CD14-positive monocyte (primary cell): ENCODE data around the gene CCDC9B. TPM values are rescaled to one million over a fixed set of nuclear protein-coding genes. Genes with fewer than 3 reads are reported as not detected.

Source experiments
- DNase-seq, 3 donors: peaks; one replicate each; pipeline ENCODE4 v3.0.0-alpha.2; 2011 to 2022
- H2AFZ ChIP-seq: 2 replicates; pipeline ENCODE4 v1.6.0; 2012; ENCODE audit warnings: mild to moderate bottlenecking, low read depth, low read length, inconsistent platforms; ENCODE audit not compliant: insufficient read depth, poor library complexity, severe bottlenecking
- H3K27ac ChIP-seq, 2 donors: 1 replicate in 1 of 2; 2 replicates in 1 of 2; pipeline ENCODE4 v1.5.1; 2012 to 2013; ENCODE audit warnings: low read length in 2 of 2, control low read depth in 1 of 2, inconsistent platforms in 1 of 2, low read depth in 1 of 2, mild to moderate bottlenecking in 1 of 2
- H3K27me3 ChIP-seq, 2 donors: one replicate each; pipeline versions ENCODE4 v1.6.0 to v1.6.1; 2011 to 2013; ENCODE audit warnings: low read length in 2 of 2; ENCODE audit not compliant: control insufficient read depth in 2 of 2, insufficient read depth in 2 of 2
- H3K36me3 ChIP-seq, 2 donors: replicated peaks in 1 of 2; 1 replicate in 1 of 2; 2 replicates in 1 of 2; pipeline versions ENCODE4 v1.5.1 to v1.6.1; 2012 to 2013; ENCODE audit warnings: low read length in 2 of 2, control low read depth in 1 of 2, inconsistent platforms in 1 of 2, mild to moderate bottlenecking in 1 of 2; ENCODE audit not compliant: insufficient read depth in 2 of 2, control insufficient read depth in 1 of 2
- H3K4me1 ChIP-seq, 2 donors: 1 replicate in 1 of 2; 2 replicates in 1 of 2; pipeline versions ENCODE4 v1.5.1 to v1.6.1; 2012 to 2013; ENCODE audit warnings: low read length in 2 of 2, control low read depth in 1 of 2, inconsistent platforms in 1 of 2, mild to moderate bottlenecking in 1 of 2, moderate library complexity in 1 of 2; ENCODE audit not compliant: insufficient read depth in 2 of 2, control insufficient read depth in 1 of 2
- H3K4me2 ChIP-seq: replicated peaks from 2 replicates; pipeline ENCODE3; 2012; ENCODE audit warnings: low read length, moderate library complexity, mild to moderate bottlenecking; ENCODE audit not compliant: poor library complexity, severe bottlenecking; ENCODE audit errors: extremely low read depth
- H3K4me3 ChIP-seq, 3 experiments: fragments of 200-600 bp in 1 of 3; sonication (generic) in 1 of 3; replicated peaks in 1 of 3; 1 replicate in 2 of 3; 2 replicates in 1 of 3; pipeline ENCODE4 v1.5.1; 2011 to 2013; ENCODE audit warnings: low read length in 3 of 3, mild to moderate bottlenecking in 3 of 3, control low read depth in 2 of 3, low read depth in 2 of 3, inconsistent platforms in 1 of 3, moderate library complexity in 1 of 3
- H3K79me2 ChIP-seq: 2 replicates; pipeline ENCODE4 v1.6.0; 2012; ENCODE audit warnings: mild to moderate bottlenecking, control low read depth, inconsistent platforms, low read length, moderate library complexity; ENCODE audit not compliant: insufficient read depth
- H3K9ac ChIP-seq: 2 replicates; pipeline ENCODE4 v1.6.0; 2017; ENCODE audit warnings: low read length, mild to moderate bottlenecking; ENCODE audit not compliant: insufficient read depth, poor library complexity, severe bottlenecking
- H3K9me3 ChIP-seq, 2 donors: replicated peaks in 1 of 2; 1 replicate in 1 of 2; 2 replicates in 1 of 2; pipeline versions ENCODE4 v1.5.1 to v1.6.1; 2012 to 2013; ENCODE audit warnings: low read length in 2 of 2, control low read depth in 1 of 2; ENCODE audit not compliant: control insufficient read depth in 1 of 2, insufficient read depth in 1 of 2
- H4K20me1 ChIP-seq: 2 replicates; pipeline ENCODE4 v1.6.0; 2012; ENCODE audit warnings: mild to moderate bottlenecking, low read length, control low read depth, moderate library complexity; ENCODE audit not compliant: insufficient read depth
- H3K27ac Mint-ChIP-seq, 7 donors: one replicate each; pipeline ENCODE4 v1.8.0; 2020; ENCODE audit warnings: mild to moderate bottlenecking in 7 of 7, mixed read lengths in 7 of 7, moderate library complexity in 6 of 7, inconsistent platforms in 2 of 7
- H3K27me3 Mint-ChIP-seq, 3 donors: one replicate each; pipeline ENCODE4 v1.8.0; 2021 to 2022; ENCODE audit warnings: low read depth in 3 of 3, mild to moderate bottlenecking in 3 of 3, mixed read lengths in 3 of 3, moderate library complexity in 3 of 3, inconsistent platforms in 1 of 3
- H3K36me3 Mint-ChIP-seq, 2 donors: one replicate each; pipeline ENCODE4 v1.8.0; 2020; ENCODE audit warnings: mixed read lengths in 2 of 2, inconsistent platforms in 1 of 2, mild to moderate bottlenecking in 1 of 2
- H3K4me1 Mint-ChIP-seq: one replicate; pipeline ENCODE4 v1.8.0; 2020; ENCODE audit warnings: mild to moderate bottlenecking, mixed read lengths
- H3K4me3 Mint-ChIP-seq, 2 donors: one replicate each; pipeline ENCODE4 v1.8.0; 2020; ENCODE audit warnings: mild to moderate bottlenecking in 2 of 2, mixed read lengths in 2 of 2, moderate library complexity in 1 of 2
- H3K9me3 Mint-ChIP-seq, 7 donors: one replicate each; pipeline ENCODE4 v1.8.0; 2020 to 2022; ENCODE audit warnings: mixed read lengths in 7 of 7, mild to moderate bottlenecking in 6 of 7, moderate library complexity in 6 of 7, inconsistent platforms in 2 of 7
- WGBS: methylation state at CpG from one replicate; pipeline ENCODE4 v1.1.5; 2013; ENCODE audit warnings: missing lambda C conversion rate; ENCODE audit not compliant: insufficient coverage; 5-methylcytosine and 5-hydroxymethylcytosine counted together
- intact Hi-C, 2 donors: fragments of 100-400 bp; cut with micrococcal nuclease; formaldehyde crosslinking; loops; one replicate each; pipeline versions ENCODE4 v1.15.0 to v1.15.1; 2023
- polyA plus RNA-seq, 3 donors: library from polyadenylated mRNA; depleted of rRNA in 1 of 3; unstranded in 2 of 3; stranded (reverse) in 1 of 3; fragments of 300-500 nt in 2 of 3; fragments of >200 nt in 1 of 3; fragmentation: Illumina TruSeq in 2 of 3; gene quantifications; 1 replicate in 2 of 3; 2 replicates in 1 of 3; pipeline ENCODE4 v1.2.3, GENCODE V29; 2012 to 2021
- TF ChIP-seq, protein P1 (sequence below): fragments of 200-600 bp; IDR thresholded peaks from one replicate; pipeline ENCODE4 v1.8.0; 2022; ENCODE audit warnings: antibody characterized with exemption, mild to moderate bottlenecking

The CCDC9B gene
- polyA plus RNA-seq, 3 donors, result 0.13 to 2.2 (median 0.39) TPM

DNA sequence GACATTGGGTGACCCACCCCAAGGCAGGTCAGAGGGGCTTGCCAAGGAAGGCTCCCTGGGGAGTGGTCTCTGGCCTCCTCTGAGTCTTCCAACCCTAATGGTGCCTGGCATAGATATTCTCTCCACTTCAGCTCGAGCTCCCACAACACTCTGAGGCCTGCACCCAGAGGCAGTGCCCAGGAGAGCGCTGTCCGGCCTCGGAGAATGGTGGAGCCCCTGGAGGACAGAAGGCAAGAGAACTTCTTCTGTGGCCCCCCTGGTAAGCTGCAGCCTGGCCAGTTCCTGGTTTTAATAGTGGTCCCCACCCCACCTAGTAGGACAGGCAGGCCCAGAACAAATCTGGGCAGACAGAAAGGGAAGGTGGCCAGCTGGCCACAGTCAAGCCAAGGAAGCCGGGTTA is 24.3 kb upstream of the CCDC9B start:
- peaks cover 0 to 9% (median 4%) of the 10 kb centered on the region in 3 donors for H3K27me3 Mint-ChIP-seq

DNA sequence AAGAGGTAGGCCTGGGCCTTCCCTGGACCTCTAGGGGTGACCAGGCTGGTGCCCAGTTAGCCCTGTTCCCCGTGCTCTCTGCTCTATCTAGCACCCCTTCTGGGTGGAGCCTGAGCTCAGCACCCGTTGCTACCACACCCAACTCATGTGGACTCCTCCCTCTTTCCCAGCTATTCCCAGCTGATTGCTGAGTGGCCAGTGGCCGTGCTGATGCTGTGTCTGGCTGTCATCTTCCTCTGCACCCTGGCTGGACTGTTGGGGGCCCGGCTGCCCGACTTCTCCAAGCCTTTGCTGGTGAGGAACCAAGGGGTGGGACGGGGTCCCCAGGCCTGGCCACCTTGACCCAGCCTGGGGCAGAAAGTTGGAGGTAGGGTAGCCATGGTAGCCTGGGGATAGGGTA is 23.5 kb upstream of the CCDC9B start:
- Histone ChIP-seq H3K79me2 (no peaks in the 10 kb centered on the region), H3K4me2 (no peak overlapping the region), H3K9ac (no peak overlapping the region), H3K4me3 (no peak overlapping the region), H2AFZ (no peak overlapping the region), H3K9me3 (no peaks in the 10 kb centered on the region), H3K27ac (no peak overlapping the region), H4K20me1 (peaks cover 5% of the 10 kb centered on the region), H3K27me3 (peaks cover 0 to 2% of the 10 kb centered on the region in 2 donors), H3K36me3 (peaks cover 0 to 3% of the 10 kb centered on the region in 2 donors), H3K4me1 (peaks cover 16 to 25% of the 10 kb centered on the region in 2 donors)
- Mint-ChIP-seq H3K4me1 (peaks cover 20% of the 10 kb centered on the region), H3K4me3 (no peak overlapping the region), H3K27ac (no peak overlapping the region), H3K36me3 (peaks cover 24 to 29% of the 10 kb centered on the region in 2 donors), H3K9me3 (no peaks in the 10 kb centered on the region), H3K27me3 (peaks cover 0 to 9% (median 4%) of the 10 kb centered on the region in 3 donors)
- DNase-seq, result no peak
- intact Hi-C loops, result no loop called here
- TF ChIP-seq, protein P1, sequence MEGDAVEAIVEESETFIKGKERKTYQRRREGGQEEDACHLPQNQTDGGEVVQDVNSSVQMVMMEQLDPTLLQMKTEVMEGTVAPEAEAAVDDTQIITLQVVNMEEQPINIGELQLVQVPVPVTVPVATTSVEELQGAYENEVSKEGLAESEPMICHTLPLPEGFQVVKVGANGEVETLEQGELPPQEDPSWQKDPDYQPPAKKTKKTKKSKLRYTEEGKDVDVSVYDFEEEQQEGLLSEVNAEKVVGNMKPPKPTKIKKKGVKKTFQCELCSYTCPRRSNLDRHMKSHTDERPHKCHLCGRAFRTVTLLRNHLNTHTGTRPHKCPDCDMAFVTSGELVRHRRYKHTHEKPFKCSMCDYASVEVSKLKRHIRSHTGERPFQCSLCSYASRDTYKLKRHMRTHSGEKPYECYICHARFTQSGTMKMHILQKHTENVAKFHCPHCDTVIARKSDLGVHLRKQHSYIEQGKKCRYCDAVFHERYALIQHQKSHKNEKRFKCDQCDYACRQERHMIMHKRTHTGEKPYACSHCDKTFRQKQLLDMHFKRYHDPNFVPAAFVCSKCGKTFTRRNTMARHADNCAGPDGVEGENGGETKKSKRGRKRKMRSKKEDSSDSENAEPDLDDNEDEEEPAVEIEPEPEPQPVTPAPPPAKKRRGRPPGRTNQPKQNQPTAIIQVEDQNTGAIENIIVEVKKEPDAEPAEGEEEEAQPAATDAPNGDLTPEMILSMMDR, result no peak
- 96% methylated on average over 5 of the region's 6 CpGs for WGBS

More for the DNA sequence above, 24.3 kb upstream of the CCDC9B start:
- H3K4me3 ChIP-seq, result no peak overlapping the region
- intact Hi-C loops, result loop anchor here (5.0 kb wide), 2 partner anchors 42 to 57 kb away; partner anchors contain the start of gene IVD (in 1 of the 2)
- H3K4me3 Mint-ChIP-seq, result no peak overlapping the region
- H3K27ac Mint-ChIP-seq, result peak overlapping the region in 1 of 7 donors; percentile 58
- TF ChIP-seq, protein P1, result no peak
- 93% methylated on average over 5 of the region's 5 CpGs for WGBS
- H3K27ac ChIP-seq, result no peak overlapping the region
- peaks cover 0 to 3% of the 10 kb centered on the region in 2 donors for H3K36me3 ChIP-seq
- no peaks in the 10 kb centered on the region for H3K79me2 ChIP-seq
- no peak overlapping the region for H3K4me2 ChIP-seq
- no peaks in the 10 kb centered on the region for H3K9me3 Mint-ChIP-seq
- no peak overlapping the region for H2AFZ ChIP-seq
- peaks cover 22 to 29% of the 10 kb centered on the region in 2 donors for H3K36me3 Mint-ChIP-seq
- no peaks in the 10 kb centered on the region for H3K9me3 ChIP-seq
- DNase-seq, result no peak
- peaks cover 3% of the 10 kb centered on the region for H4K20me1 ChIP-seq
- H3K4me1 ChIP-seq, result peaks cover 16 to 25% of the 10 kb centered on the region in 2 donors
- peaks cover 20% of the 10 kb centered on the region for H3K4me1 Mint-ChIP-seq
- no peaks in the 10 kb centered on the region for H3K27me3 ChIP-seq
- H3K9ac ChIP-seq, result no peak overlapping the region
